ENCODE data around the gene POU6F2.

POU6F2 gene

GRCh38 chr7:39270018-39270417 is 292.3 kb downstream of the POU6F2 start:
- no peak overlapping the region for H3K4me3 ChIP-seq (ENCODE audit: low read length)
- no peak for TF ChIP-seq ZNF274 (IDR thresholded peaks at IDR 0.05; ENCODE audit: low read depth, low read length)

GRCh38 chr7:39271402-39271801 is 293.7 kb downstream of the POU6F2 start:
- H3K4me3 ChIP-seq (ENCODE audit: low read length): no peak overlapping the region
- no peak for TF ChIP-seq ZNF274 (IDR thresholded peaks at IDR 0.05; ENCODE audit: low read depth, low read length)

- no peak for TF ChIP-seq ZNF274 (IDR thresholded peaks at IDR 0.05; ENCODE audit: low read depth, low read length)
- no peak overlapping the region for H3K4me3 ChIP-seq (ENCODE audit: low read length)
Measured at GRCh38 chr7:39272111-39272510, 294.4 kb downstream of the POU6F2 start.

- TF ChIP-seq ZNF274 (IDR thresholded peaks at IDR 0.05; ENCODE audit: low read depth, low read length): no peak
- no peak overlapping the region for H3K4me3 ChIP-seq (ENCODE audit: low read length)
Measured at GRCh38 chr7:39272691-39273090, 295.0 kb downstream of the POU6F2 start.

GRCh38 chr7:39280337-39280736 is 302.6 kb downstream of the POU6F2 start:
- H3K4me3 ChIP-seq (ENCODE audit: low read length): no peak overlapping the region
- no peak for TF ChIP-seq ZNF274 (IDR thresholded peaks at IDR 0.05; ENCODE audit: low read depth, low read length)

GRCh38 chr7:39285256-39285655 is 307.5 kb downstream of the POU6F2 start:
- no peak for TF ChIP-seq ZNF274 (IDR thresholded peaks at IDR 0.05; ENCODE audit: low read depth, low read length)

GRCh38 chr7:39288303-39288702 is 310.6 kb downstream of the POU6F2 start:
- no peak overlapping the region for H3K4me3 ChIP-seq (ENCODE audit: low read length)
- no peak for TF ChIP-seq ZNF274 (IDR thresholded peaks at IDR 0.05; ENCODE audit: low read depth, low read length)

More at GRCh38 chr7:39285256-39285655, 307.5 kb downstream of the POU6F2 start:
- H3K4me3 ChIP-seq (ENCODE audit: low read length): no peak overlapping the region

GRCh38 chr7:39291628-39292410 is 314.1 kb downstream of the POU6F2 start:
- TF ChIP-seq ZNF274 (IDR thresholded peaks at IDR 0.05; ENCODE audit: low read depth, low read length): no peak
- no peak overlapping the region for H3K4me3 ChIP-seq (ENCODE audit: low read length)

GRCh38 chr7:39293056-39293823 is 315.5 kb downstream of the POU6F2 start:
- no peak overlapping the region for H3K4me3 ChIP-seq (ENCODE audit: low read length)
- no peak for TF ChIP-seq ZNF274 (IDR thresholded peaks at IDR 0.05; ENCODE audit: low read depth, low read length)

GRCh38 chr7:39294022-39294421 is 316.3 kb downstream of the POU6F2 start:
- TF ChIP-seq ZNF274 (IDR thresholded peaks at IDR 0.05; ENCODE audit: low read depth, low read length): no peak
- no peak overlapping the region for H3K4me3 ChIP-seq (ENCODE audit: low read length)

- H3K4me3 ChIP-seq (ENCODE audit: low read length): no peak overlapping the region
- TF ChIP-seq ZNF274 (IDR thresholded peaks at IDR 0.05; ENCODE audit: low read depth, low read length): no peak
Measured at GRCh38 chr7:39295796-39296195, 318.1 kb downstream of the POU6F2 start.

- no peak for TF ChIP-seq ZNF274 (IDR thresholded peaks at IDR 0.05; ENCODE audit: low read depth, low read length)
- H3K4me3 ChIP-seq (ENCODE audit: low read length): no peak overlapping the region
Measured at GRCh38 chr7:39299695-39300094, 322.0 kb downstream of the POU6F2 start.

- no peak for TF ChIP-seq ZNF274 (IDR thresholded peaks at IDR 0.05; ENCODE audit: low read depth, low read length)
- no peak overlapping the region for H3K4me3 ChIP-seq (ENCODE audit: low read length)
Measured at GRCh38 chr7:39300276-39300675, 322.6 kb downstream of the POU6F2 start.

- H3K4me3 ChIP-seq (ENCODE audit: low read length): no peak overlapping the region
- no peak for TF ChIP-seq ZNF274 (IDR thresholded peaks at IDR 0.05; ENCODE audit: low read depth, low read length)
Measured at GRCh38 chr7:39301543-39301942, 323.8 kb downstream of the POU6F2 start.

- no peak for TF ChIP-seq ZNF274 (IDR thresholded peaks at IDR 0.05; ENCODE audit: low read depth, low read length)
- H3K4me3 ChIP-seq (ENCODE audit: low read length): no peak overlapping the region
Measured at GRCh38 chr7:39304178-39304577, 326.5 kb downstream of the POU6F2 start.

All from GM08714 (cell line).